Left cardiac atrium (tissue), 4 donors: ENCODE measurements around the gene NECAB2. TPM values are rescaled to one million over a fixed set of nuclear protein-coding genes. Genes with fewer than 3 reads are reported as not detected.
A peak's percentile ranks its signal among the peaks of the same experiment; 100 is the strongest.

Experiments
- ATAC-seq, 2 donors: fragments of 200-7000 bp; cut with Tn5 transposase; one replicate each; pipeline ENCODE4 v1.9.1; 2020; ENCODE audit warnings: mild to moderate bottlenecking in 2 of 2, moderate library complexity in 2 of 2
- DNase-seq: peaks from one replicate; pipeline ENCODE4 v3.0.0-alpha.2; 2020
- intact Hi-C, 2 donors: fragments of 100-400 bp; cut with DNase I; formaldehyde crosslinking; loops; one replicate each; pipeline versions ENCODE4 v1.14.1 to v1.15.1; 2022 to 2023
- long read RNA-seq: library from polyadenylated mRNA; unstranded; transcript quantifications from one replicate; pipeline ENCODE4 v2.0.0, GENCODE V29; 2021
- total RNA-seq, 2 donors: library from RNA; stranded (reverse); fragmentation: NEBNext Ultra II Directional; extraction: Animal tissue kit (Norgen Biotek cat#: 25700); gene quantifications; one replicate each; pipeline ENCODE4 v1.2.1, GENCODE V29; 2021
- donor health status: DM: no; HTN: yes; CAD: no.
- donor health status: DM: no; HTN: yes; CAD: no; lungs with severe emphysema.
- donor health status: DM: yes; HTN: yes; CAD: no.
- donor health status: Dilated cardiomyopathy.

Gene NECAB2
- under 1 TPM in 1 of 2 donors, not detected in 1; 0.91 TPM for total RNA-seq
- long read RNA-seq = 0 reads

DNA sequence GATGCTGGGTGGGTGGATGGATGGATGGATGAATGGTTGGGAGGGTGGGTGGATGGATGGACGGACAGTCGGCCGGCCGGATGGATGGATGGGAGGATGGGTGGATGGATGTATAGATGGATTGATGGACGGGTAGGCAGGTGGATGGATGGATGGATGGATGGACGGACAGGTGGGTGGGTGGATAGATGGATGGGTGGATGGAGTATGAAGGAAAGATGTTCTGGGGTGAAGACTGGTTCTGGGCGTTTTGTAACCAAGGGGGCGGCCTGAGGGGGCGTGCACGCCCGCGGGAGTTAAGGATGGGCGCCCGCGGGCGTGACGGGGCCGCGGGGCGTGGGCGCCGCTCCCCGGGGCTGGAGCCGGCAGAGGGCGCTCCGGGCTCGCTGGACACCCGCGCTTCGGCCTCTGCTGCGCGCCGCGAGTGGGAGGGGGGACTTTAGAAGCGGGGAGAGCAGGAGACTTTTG lies at the start of gene NECAB2:
Gene NECAB2 (plus strand): TSS at position 407 of the 468 bp plus-strand sequence. CDS start 405 bp downstream, outside the sequence.
- intact Hi-C loops = loop anchor here in 1 of 2 donors (5.0 to 10.0 kb wide), 2 partner anchors 94 to 517 kb away; no protein-coding TSS in a partner anchor
- peak; percentile 76 for ATAC-seq
- DNase-seq = peak; percentile 70

DNA sequence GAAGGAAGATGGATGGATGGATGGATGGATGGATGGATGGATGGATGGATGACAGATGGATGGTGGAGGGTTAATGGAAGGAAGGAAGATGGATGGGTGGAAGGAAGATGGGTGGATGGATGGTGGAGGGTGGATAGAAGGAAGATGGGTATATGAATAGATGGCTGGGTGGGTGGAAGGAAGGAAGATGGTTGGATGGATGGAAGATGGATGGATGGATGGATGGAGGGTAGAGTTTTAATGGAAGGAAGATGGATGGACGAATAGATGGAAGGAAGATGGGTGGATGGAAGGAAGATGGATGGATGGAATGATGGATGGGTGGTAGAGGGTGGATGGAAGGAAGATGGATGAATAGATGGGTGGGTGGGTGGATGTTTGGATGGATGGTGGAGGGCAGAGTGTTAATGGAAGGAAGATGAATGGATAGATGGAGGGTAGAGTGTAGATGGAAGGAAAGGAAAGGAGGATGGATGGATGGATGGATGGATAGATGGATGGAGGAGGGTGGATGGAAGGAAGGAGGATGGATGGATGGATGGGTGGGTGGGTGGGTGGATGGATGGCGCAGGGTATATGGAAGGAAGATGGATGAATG lies 47.1 kb upstream of the NECAB2 start:
- ATAC-seq = no peak
- no peak for DNase-seq
- intact Hi-C loops = no loop called here

DNA sequence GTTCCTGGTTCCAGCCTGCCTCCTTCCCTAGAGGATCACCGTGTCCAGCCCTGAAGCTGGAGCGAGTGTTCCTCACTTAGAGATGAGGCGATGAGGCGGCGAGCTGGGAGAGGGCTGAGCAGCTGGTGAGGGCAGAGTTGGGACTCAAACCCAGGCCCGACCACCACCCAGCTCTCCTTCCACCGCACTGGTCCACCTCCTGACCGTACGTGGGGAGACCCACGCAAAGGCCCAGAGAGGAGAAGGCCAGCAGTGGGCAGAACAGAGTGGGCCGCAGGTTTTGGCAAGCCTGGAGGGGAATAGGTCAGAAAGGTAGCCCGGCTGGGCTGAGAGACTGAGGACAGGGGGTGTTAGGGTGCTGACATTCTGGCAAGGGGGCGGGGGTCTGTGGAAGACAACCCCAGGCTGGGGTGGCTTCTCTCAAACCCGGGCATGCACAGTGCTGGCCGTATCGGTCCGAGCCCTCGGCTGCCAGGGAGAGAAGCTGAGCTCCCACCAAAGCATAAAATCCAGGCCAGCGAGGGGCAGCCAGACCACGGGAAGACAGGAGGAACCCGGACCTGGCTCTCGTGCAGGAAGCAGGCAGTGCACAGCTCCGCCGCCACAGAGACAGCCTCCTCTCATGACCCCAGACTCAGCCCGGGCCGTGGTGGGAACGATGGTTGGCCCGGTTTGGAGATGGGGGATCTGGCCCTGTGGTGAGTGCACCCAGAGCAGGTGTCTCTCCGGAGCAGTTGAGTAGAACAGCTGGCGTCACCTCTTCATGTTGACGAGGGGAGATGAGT lies 44.3 kb upstream of the NECAB2 start:
- ATAC-seq (no peak), DNase-seq (no peak)
- intact Hi-C loops = no loop called here

DNA sequence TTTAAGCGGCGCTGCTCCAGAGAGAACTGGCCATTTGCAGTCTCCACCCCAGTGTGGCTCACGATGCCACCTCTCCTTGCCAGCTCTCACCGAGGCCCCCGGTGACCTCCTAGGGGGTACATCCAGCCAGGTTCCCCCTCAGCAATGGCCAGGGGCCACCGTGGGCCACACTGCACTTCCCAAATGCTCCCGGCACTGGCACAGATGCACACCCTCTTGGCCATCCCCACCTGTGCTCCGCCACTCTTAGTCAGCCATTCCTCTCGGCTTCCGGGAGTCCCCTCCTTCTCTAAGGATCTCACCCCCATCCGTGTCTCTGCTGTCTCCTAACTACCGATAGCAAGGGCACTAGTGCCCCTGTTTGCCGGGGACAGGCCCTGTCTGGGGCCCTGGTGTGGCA lies 43.4 kb upstream of the NECAB2 start:
- intact Hi-C loops = no loop called here
- no peak for ATAC-seq
- DNase-seq = no peak

DNA sequence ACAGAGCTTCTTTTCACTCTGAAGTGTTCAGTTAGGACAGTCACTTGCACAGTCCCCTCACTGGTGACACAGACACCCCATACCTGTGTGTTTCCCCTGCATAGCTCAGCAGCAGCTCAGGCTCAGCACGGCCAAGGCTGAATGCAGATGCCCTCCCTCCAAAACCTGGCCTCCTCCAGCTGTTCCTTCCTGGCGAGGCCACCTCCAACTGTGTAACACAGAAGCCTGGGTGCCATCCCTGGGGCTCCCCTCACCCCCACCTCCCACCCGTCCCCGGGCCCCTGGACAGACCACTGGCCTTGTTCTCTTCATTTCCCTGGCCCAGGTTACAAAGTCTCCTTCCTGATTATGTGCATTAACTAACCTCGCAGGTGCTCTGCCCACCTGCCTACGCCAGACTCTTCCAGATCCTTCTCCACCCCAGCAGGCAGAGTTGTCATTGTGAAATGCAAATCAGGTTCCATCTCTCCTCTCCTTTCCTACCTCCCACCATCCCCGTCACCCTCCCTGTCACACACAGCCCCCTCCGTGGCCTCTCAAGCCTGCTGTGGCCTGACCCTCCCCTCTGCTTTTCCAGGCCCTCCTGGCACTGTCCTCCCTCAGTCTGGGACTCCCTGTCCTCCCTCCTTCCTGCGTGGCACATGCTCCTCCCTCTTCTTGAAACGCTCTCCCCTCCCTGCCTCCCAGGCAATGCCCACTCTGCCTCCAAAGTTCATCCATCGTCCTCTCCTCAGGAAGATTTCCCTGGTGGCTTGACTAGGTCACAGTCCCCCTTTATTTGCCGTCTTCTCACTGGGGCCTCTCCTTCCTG lies 42.7 kb upstream of the NECAB2 start:
- ATAC-seq = no peak
- intact Hi-C loops = no loop called here
- DNase-seq = no peak

DNA sequence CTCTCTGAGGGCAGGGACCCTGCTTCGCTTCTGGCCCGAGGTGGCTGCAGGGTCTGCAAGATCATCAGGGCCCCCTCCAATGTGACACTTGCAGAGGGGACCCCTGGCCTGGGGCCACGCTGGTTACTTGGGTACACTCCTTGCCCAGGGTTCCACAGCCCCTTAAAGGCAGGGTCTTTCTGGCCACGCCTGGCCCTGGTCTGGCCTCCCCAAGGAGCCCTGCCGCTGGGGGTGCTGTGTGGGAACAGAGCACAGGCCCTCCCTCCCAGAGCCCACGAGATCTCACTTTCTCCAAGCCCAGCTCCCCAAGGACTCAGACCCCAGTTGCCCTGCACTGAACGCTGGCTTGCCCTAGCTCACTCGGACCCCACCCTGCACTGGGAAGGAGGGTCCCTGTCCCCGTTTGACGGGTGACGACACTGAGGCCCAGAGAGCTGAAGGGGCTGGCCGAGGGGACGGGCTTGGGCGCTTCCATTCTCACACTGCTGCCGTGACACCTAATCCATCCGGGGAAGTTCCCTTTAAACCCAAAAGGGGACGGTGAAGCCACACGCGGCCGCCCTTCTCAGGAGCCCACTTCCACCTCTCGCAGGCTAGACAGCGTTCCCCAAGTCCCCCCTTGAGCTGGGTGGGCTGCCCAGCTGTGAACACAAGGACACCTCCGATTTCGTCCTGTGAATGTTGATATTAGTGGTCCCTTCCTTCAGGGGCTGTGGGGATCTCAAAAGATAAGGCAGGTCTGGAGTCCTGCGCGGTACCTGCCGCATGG lies 41.9 kb upstream of the NECAB2 start:
- DNase-seq (no peak), ATAC-seq (no peak)
- intact Hi-C loops = no loop called here

DNA sequence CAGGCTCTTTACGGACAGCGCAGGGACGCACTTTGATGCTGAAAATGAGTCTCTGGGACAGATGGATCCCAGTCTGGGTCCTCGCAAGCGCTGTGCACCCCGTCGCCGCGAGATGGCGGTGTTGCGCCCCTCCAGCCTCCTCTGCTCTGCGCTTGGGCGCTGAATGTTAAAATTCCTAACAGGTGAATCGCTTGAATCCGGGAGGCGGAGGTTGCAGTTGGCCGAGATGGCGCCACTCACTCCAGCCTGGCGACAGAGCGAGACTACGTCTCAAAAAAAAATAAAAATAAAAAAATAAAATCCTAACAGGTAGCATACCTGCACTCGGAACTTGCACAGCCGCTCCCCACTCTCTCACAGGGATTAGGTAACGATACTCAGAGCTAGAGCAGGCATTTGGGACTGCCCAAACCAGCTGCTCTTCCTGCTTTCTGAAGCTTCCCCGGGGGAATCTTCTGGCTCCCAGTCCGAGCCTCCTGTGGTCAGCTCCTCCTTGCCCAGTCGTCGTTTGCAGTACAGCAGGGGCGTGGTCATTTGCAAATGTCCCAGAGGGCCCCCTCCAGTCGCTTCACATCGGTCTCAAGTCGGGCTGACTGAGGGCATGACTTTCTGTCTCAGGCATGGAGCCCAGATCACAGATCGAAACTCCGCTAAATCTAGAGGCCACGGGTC lies 41.2 kb upstream of the NECAB2 start:
- intact Hi-C loops = no loop called here
- DNase-seq (peak; percentile 74), ATAC-seq (peak; percentile 72 to 81)

DNA sequence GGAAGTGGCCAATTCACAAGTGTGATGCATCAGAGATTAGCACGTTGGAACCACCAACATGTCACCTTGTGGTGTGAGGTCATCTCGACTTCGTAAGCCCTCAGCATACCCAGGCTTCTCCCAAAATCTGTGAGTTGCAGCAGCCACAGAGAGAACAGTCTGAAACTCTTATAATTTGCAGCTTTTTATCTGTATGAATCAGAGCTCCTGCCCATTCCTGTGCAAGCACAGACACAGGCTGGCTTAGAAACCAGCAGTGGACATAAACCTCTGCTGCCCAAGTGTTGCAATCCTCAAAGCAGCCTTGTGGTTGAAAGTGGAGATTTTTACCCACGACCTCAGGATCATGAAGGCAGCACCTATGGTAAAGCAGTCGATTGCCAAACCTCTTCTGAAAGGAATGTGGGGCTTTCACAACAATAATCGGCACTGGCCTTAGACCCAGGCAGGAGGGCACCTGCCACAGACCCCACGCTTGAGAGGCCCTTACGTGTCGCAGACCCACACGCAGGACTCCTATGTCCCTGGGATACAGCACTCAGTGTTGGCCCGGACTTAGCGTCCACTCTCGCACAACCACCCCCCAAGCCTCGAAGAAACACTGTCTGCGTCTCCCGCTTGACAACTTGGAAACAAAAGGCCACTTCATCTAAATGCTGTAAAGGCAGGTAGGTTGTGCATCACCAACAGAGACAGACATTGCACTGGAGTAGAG lies 39.5 kb upstream of the NECAB2 start:
- intact Hi-C loops = no loop called here
- DNase-seq = no peak
- ATAC-seq = no peak

DNA sequence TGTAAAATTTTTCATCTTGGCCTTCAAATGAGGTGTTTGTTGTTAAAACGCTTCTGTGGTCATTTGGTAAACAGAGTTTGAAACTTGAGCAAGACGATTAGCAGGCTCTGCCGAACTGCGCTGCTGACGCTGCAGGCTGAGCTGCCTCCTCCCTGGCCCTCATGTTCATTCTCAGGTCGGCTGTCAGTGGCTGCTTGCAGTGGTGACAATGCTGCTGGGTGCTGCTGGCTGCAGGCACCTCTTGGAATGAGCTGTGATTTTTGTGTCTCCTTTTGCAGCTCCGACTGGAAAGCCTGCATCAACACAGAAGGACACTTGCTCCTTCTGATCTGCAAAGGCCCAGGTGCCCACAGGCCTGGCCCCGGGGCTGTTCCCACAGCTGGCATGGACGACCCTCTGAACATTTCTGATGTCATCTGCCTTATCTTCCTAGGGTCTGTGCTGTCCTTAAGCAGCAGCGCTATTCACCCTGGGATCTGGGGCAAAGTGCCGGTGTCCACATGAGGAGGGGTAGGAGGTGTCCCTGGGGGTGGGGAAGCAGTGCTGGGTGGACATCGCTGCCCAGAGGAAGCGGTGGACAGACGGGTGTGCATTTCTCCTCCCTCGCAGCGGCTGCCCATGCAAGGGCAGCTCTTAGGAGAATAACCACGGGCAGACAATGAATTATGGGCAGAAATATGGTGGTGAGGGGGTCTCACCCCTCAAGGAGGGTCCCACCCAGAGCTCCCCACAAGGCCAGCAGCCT lies 38.1 kb upstream of the NECAB2 start:
- peak in 1 of 2 donors; percentile 54 for ATAC-seq
- no peak for DNase-seq
- intact Hi-C loops = no loop called here

DNA sequence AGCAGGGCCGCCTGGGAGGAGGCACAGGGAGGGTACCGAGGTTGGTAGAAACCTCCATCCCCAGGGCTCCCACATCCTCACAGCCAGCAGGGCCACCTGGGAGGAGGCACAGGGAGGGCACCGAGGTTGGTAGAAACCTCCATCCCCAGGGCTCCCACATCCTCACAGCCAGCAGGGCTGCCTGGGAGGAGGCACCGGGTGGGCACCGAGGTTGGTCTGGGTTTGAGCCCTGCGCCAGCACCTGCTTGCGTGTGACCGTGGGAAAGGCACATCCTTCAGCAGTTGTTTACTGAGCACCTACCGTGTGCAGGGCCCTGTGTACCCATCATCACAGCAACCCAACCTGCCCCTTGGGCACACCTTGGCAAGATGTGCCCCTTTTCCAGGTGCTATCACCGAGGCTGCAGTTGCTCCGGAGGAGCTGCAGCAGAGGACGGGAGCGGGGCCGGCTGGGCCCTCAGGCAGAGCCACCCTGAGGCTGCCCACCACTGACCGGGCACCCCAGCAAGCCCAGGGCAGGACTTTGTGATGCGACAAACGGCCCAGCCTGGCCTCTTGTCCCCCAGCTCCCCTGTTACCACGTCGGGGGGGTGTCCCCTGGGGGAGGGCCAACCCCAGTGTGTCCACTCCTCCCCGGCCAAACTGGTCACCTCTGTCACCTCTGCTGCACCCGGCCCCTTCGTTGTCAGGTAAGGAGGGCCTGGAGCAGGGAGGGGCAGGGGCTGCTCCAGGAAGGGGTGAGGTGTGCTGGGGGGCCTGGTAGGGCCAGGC lies 37.1 kb upstream of the NECAB2 start:
- no peak for ATAC-seq
- DNase-seq = no peak
- intact Hi-C loops = no loop called here

DNA sequence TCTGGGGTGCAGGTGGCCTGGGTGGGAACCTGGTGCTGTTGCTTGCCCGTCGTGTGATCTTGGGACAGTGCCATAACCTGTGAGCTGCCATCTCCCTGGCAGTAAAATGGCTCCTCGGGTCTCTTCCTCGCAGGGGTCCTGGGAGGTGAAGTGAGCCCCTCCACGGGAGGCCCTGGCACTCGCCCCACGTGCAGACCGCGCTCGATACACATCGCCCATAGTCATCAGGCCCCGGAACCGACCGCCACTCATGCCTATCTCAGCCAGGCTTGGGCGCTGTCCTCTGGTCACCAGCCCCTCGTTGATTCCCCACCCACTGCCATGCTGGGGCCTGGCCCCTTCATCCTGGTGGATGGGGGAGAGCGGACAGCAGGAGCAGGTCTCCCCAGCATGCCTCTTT lies 36.5 kb upstream of the NECAB2 start:
- intact Hi-C loops = no loop called here
- ATAC-seq (no peak), DNase-seq (no peak)

DNA sequence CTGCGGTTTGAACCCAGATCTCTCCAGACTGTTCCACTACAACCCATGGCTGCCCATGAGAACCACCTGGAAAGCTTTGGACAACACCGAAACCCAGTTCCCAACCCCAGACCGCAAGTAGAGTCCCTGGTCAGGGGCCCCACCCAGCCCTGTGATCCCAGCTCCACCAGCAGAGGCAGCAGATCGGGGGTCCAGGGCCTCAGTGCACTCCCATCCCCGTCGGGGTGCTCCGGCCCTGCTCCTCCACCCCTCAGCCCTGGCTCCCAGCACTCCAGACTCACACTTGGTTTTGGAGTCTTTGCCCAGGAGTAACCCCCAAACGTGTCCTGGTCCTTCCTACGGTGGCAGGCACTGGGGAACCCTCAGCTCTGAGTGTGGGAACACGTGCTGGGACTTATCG lies 35.7 kb upstream of the NECAB2 start:
- DNase-seq = no peak
- no peak for ATAC-seq
- intact Hi-C loops = no loop called here

DNA sequence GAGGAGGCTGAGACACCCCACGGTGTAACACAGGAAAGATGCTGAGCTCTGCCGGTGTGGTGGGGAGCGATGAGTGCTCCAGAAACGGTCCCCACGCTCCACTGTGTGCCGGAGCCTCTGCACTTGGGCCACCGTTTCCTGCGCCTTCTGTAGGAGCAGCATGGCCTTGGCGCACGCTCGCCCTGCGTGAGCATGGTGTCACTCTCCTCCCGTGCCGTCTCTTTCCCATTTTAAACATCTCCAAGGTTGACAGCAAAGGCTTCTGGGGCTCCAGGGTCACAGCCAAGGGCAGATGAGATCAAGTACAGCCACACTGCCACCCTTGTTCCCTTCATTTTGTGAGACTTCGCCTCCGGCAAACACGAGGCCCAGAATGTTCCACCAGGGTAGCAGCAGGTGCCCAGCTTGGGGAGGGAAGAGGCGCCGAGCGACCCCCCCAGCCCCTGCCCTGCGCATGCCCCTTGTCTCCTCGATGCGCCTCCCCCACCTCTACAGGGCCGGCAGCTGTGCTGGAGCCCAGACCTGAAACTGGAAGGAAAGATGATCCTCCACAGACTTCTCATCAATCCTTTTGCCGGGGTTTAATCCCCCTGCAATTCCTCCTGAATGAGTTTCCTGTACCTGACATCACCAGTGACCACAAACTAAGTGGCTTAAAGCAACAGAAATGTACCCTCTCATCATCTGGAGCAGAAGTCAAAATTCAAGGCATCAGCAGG lies 34.9 kb upstream of the NECAB2 start:
- intact Hi-C loops = no loop called here
- DNase-seq (no peak), ATAC-seq (no peak)

DNA sequence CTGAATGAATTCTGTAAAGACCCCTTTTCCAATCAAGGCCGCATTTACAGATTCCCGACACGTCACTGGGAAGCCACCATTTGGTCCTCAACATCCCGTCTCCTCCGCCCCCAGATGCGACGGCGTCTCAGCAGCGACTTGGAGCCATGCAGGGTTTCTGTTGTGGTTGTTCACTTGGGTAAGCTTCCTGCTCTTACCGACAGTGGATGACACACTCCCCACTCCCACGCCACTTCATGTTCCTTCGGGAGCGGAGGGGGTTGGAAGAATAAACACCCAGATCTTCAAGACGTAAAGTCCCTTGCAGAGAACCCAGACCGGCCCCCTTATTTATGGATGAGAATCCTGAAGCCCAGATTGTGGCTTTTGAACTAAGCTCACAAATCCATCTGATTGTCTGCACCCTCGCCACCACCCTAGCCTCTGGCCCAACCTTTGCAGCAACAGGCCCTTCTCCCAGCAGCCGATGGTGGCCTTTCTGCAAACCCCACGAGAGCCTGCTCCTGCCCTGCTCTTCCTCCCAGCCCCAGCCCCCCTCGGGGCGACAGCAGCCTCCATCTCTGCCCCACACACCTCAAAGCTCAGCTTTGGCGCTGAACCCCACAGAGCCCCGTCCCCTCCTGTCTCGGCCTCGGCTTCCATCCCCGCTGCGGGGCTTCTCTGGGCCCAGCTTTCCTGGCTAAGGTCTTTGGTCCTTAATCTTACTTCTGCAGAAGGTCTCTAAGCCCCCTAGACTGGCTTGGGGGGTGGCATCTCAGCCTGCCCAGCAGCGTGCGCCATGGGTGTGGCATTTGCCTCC lies 34.0 kb upstream of the NECAB2 start:
- ATAC-seq = no peak
- intact Hi-C loops = no loop called here
- DNase-seq = no peak

DNA sequence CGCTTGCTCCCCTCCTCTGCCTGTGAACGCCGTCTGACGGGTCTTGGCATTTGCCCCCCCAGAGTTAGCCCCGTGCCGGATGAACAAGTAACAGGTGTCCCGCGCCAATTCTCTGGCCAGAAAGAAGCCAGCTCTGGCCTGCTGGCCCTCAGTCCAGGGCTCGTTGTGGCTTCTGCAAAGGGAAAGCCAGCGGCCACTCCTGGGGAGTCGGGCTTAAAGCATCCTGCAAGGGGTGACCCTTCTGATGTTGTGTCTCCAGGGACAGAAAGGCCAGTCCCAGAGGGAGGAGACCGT lies 33.4 kb upstream of the NECAB2 start:
- ATAC-seq (no peak), DNase-seq (no peak)
- intact Hi-C loops = no loop called here
